ENCODE results near the gene GPS1.
"Not testable (repeated sequence)": the region's sequence is repeated elsewhere in the genome, so short reads cannot be mapped to it uniquely, and the experiment has no call there.

GPS1 gene

DNA sequence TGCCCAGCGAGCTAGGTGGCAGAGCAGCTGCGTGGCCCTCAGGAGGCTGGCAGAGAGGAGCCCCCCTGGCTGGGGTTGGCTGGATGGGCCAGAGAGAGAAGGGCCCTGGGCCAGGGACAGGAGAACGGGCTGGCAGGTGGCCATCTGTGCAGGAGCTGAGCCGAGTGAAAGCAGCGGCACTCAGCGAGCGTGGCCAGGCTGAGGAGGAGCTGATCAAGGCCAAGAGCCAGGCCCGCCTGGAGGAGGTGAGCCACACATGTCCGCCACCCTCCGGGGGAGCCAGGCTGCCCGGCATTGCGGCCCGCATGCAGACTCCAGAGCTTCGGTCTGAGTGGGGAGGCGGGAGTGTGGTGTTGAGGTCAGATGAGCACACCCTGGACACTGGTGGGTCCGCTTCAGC, 22.3 kb upstream of the GPS1 start:
- no peak for DNase-seq

DNA sequence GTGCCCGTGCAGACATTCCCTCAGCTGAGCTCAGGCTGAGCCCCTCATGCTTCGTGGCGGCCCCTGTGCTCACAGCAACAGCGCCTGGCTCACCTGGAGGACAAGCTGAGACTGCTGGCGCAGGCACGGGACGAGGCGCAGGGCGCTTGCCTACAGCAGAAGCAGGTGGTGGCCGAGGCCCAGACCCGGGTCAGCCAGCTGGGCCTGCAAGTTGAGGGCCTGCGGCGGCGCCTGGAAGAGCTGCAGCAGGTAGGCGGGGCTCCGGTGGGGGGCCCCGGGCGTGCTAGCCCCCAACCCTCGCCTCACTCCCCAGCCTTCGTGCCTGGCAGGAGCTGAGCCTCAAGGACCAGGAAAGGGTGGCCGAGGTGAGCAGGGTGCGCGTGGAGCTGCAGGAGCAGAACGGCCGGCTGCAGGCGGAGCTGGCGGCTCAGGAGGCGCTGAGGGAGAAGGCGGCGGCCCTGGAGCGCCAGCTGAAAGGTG, 21.7 kb upstream of the GPS1 start:
- DNase-seq = no peak

DNA sequence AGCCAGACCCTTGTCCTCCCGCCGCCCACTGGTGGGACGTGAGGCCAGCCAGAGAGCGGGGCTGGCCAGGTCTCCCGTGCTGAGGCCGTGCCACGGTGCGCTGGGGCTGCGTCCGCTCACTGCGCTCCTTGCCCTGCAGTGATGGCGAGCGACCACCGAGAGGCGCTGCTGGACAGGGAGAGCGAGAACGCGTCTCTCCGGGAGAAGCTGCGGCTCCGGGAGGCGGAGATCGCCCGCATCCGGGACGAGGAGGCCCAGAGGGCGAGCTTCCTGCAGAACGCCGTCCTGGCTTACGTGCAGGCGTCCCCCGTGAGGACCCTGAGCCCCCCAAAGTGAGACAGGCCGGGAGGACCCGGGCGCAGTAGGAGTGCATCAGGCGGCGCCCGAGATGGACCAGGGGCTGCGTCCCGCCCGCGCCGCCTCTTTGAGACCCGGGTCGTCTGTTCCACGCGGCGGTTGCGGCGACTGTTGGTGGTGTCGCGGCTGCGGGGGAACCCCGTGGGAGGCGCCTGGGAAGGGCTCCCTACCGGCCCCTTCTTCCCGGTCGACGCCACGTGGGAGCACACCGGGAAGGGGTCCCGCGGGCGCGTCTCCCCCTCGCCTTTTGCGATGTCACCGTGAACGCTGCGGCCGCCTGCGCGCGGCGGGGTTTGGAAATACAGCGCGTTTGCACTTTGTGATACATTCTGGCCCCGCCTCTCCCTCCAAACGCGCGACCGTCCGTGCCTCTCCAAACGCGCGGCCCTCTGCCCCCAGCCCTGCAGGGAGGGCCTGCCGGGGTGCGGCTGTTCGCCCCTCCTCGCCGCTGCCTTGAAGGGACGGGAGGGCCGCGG, 21.0 kb upstream of the GPS1 start:
- DNase-seq = peak; percentile 72

DNA sequence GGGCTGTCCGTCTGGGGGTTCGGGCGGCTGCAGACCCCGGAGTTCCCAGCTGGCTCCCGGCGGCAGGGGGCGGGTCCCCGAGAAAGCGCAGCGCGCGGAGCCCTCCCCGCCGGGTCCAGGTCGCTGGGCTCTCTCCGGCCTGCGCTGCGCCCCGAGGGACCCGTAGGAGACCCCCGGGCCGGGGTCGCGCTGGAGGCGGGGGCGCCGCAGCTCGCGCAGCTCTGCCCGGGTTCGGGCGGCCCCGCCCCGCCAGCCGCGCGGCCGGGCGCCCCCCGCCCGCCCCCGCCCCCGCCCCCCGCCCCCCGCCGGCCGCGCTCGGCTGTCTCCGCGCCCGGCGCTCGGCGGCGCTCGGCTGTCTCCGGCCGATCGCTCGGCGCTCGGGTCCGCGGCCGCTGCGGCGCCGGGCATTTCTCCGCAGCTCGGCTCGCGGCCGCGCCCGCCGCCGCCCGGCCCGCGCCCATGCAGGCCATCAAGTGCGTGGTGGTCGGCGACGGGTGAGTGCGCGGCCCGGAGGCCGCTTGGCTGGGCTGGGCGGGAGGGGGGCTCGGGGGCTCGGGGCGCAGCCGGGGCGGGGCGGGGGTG, 20.3 kb upstream of the GPS1 start, which contains the start of gene RAC3:
Gene RAC3, plus strand, starts transcription at position 376 of the 582 bp plus-strand sequence. Its CDS starts 84 bp downstream, at position 460.
- DNase-seq = no peak

DNA sequence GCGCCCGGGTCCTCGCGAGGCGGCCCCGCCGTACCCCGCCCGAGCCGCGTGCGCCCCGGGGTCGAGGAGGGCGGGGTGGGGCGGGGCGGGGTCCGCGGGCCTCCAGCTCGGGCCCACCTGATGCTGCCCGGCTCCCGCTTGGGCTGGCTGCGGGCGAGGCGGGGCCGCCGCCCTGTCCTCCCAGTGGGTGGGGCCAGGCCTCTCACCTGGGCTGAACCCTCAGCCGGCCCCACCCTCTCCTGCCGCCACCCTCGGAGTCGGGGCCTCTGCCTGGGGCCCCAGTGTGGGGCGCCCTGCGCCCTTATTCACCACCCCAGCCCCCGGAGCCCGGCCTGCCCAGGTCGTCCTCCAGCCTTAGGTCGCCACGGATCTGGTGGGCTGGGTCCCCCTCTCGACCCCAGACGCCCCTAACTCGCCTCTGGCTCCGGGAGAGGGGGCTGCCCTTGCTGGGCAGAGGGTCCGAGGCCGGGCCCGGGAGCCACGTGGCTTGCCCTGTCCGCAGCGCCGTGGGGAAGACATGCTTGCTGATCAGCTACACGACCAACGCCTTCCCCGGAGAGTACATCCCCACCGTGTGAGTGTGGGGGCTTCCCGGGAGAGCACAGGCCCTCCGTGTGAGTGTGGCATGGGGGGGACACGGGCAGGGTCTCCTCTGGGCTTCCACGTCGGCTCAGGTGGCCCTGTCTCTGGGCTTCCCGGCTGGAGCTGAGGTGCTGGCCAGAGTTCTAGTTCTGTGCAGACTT, 19.6 kb upstream of the GPS1 start:
- no peak for DNase-seq

DNA sequence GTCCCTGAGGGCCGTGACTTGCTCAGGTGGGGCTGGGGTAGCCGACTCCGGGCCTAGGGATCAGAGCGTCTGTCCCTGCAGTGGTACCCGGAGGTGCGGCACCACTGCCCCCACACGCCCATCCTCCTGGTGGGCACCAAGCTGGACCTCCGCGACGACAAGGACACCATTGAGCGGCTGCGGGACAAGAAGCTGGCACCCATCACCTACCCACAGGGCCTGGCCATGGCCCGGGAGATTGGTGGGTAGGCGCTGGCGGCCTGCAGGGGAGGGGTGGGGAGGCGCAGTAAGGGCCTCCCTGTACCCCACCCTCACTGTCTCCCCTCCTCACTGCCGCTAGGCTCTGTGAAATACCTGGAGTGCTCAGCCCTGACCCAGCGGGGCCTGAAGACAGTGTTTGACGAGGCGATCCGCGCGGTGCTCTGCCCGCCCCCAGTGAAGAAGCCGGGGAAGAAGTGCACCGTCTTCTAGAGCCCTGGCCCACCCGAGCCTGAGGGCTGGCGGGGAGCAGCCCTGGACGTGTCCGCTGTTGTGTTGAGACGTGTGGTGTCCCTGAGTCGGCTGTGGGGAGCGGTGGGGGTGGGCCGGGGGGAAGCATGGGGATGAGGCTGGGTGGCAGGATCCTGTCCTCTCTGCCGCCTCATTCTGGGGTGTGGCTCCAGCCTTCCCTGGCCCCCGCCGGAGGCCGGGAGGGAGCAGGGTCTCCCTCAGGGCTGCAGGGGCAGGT, 18.2 kb upstream of the GPS1 start:
- no peak for DNase-seq

DNA sequence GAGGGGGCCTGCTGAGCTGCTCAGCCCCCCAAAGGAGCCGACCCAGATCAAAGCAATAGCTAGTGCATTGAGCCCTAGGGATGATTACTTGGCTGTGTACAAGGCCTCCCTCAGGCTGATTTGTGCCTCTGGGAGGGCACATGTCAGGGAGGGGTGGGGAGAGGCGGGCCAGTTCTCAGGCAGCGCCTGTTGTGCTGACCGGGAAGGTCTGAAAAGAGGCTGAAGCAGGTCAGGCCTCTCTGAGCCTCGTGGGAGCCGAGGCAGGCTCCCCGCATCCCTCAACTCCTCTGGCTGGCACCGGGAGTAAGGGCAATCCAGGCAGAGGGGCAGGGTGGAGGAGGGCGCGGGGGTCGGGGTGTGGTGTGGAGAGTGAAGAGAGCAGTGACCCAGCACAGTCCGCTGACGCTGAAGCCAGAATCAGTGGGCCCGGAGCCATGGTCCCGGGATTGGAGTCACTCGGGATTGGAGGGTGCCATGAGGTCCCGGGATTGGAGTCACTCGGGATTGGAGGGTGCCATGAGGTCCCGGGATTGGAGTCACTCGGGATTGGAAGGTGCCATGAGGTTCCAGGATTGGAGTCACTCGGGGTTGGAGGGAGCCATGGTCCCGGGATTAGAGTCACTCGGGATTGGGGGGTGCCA, 17.2 kb upstream of the GPS1 start:
- DNase-seq = no peak

DNA sequence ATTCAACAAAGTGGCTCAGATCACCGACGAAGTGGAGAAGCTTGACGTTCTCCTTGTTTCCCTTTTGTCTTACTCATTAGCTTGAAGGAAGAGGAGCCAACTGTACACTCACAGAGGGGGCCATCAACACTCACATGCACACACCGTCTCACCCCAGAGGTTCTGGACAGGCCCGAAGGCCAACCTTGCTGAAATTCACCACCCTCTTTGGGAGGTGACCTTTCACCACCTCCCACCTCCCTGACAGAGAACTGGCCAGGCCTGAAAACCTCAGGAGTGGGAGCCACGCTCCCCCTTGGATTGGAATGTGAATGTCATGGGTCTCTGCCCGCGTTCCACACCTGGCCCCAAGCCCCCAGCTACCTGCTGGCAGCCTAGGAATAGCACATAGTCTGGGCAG, 16.2 kb upstream of the GPS1 start:
- DNase-seq = no peak

DNA sequence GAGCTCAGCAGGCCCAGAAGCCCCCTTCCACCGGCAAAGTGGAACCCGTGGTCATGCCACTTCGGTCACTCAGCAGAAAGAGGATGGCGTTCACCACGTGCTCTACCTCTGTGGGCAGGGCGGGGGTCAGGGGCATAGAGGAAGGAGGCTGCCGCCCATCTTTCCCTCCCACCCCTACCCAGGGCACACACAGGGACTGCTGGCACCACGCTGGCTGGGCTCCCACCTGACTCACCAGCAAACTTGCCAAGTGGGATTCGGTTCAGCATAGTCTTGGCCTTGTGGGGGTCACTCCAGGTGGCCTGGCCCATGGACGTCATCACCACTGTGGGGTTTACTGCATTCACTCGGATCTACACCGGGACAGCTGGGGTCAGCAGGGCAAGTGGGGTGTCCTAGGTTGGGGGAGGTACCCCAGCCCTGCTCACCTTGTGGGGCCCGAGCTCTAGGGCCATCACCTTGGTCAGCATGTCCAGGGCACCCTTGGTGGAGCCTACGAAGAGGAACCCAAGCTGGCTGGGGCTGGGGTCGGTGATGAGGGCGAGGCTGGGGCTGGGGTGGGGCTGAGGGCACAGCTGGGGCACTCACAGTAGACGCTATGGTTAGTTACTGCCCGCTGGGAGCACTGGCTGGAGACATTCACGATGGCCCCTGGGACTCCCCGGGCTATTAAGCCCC, 15.6 kb upstream of the GPS1 start:
- DNase-seq = no peak

DNA sequence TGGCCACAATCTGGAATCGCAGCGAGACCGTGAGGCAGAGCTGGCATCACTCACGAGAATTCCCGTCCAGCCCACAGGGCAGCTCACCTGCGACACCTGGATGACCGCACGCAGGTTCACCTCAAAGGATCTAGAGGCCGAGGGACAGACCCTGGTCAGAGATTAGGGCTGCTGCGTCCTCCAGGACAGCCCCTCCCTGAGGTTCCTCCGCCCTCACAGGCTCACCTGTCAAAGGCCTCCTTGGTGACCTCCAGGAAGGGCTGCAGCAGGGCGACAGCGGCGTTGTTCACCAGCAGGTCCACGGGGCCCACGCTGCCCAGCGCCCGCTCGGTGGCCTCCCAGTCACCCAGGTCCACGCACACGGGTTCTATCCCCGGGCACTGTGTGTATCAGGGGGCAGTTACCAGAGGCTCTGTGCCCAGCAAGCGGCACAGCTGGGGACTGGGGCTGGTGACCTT, 15.0 kb upstream of the GPS1 start:
- DNase-seq = no peak

DNA sequence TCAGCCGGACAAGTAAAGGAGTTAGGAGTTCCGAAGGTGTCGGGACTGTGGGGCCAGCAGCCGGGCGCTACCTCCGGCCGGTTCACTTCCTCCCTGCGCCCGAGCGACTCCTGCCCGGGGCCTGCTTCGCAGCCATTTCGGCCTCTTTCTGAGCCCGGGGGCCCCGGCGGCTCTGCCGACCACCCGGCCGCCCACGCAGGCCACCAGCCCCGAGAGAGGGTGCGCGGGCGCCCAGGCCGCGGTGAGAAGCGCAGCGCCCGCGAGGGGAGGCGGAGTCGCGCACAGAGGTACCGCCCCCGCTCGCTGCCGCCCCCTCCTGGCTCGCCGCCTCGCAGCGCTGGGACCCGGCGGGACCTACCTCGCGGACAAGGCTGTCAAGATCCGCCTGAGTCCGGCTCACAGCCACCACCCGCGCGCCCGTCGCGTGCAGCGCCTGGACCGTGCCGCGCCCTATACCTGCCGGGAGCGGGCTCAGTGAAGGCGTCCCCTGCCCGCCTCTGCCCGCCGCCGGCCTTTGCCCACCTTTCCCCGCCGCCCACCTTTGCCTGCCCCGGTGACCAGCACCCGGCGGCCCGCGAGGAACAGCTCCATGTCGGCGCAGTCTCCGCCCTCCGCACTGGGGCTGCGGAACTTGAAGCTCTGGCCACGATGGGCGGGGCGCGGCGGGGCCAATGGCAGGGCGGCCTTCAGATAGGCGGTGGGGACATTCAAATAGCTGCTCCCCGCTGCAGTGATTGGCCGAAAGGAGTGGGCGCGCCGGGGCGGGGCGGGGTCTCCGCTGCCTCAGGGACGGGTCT, 14.4 kb upstream of the GPS1 start, which contains the start of gene DCXR:
Gene DCXR, minus strand, starts transcription at position 606 of the 797 bp plus-strand sequence. Its CDS starts 15 bp downstream, at position 591.
- DNase-seq = peak; percentile 92

DNA sequence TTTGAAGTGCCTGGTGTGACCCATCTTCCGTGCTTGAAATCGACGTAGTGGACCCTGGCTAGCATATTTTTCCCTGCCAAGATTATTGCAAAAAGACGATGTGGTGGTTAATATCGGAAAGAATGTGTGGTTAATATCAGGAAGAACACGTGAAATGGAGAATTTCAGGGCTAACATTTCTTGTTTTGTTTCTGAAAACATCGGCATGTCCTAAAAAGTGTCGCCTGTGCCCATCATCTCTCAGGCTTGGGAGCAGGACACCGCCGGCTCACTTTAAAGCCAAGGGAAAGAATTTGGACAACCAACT, 13.9 kb upstream of the GPS1 start:
- DNase-seq = no peak

DNA sequence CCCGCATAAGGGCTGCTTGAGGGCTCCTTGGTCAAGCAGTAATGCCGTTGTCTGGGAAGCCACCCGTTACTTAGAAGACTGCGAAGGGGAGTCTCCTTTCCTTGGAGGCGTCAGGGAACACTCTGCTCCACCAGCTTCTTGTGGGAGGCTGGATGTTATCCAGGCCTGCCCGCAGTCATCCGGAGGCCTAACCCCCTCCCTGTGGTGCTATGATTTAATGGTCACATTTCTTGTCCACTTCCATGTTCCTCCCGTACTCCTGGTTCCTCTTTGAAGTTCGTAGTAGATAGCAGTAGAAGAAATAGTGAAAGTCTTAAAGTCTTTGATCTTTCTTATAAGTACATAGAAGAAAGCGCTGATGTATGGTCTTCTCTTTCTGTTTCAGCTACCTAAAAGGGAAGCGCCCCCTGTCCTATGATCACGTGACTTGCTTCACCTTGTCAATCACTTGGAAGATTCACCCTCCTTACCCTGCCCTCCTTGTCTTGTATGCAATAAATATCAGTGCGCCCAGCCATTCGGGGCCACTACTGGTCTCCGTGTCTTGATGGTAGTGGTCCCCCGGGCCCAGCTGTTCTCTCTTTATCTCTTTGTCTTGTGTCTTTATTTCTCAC, 12.8 kb upstream of the GPS1 start:
- DNase-seq = not testable (repeated sequence)

DNA sequence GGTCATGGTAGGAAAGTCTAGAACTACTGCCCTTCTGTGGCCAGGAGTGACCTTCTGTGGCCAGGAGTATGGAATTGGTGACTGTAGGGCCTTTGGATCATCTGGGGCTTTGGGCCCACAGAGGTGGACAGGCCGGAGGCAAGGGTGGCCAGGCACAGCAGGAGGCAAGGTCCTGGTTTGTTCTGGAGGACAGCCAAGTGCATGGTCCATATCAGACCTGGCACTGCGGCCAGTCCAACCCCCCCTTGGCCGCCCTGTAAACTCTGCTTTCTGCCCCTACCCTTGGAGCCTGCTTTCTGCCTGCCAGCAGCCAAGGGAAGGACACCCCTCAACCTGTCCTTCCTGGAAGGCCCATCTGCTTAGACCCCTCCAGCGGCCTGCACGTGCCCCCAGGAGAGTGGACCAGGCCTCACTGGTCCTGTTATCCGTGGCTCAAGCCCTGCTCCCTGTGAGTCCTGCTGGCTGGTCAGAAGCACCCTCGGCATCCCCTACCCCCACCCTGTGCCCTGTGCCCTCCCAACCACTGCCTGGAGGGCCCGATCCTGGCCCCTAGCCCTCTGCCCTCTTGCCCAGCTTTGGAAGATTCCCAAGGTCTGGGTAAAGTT, 11.9 kb upstream of the GPS1 start:
- DNase-seq = no peak

DNA sequence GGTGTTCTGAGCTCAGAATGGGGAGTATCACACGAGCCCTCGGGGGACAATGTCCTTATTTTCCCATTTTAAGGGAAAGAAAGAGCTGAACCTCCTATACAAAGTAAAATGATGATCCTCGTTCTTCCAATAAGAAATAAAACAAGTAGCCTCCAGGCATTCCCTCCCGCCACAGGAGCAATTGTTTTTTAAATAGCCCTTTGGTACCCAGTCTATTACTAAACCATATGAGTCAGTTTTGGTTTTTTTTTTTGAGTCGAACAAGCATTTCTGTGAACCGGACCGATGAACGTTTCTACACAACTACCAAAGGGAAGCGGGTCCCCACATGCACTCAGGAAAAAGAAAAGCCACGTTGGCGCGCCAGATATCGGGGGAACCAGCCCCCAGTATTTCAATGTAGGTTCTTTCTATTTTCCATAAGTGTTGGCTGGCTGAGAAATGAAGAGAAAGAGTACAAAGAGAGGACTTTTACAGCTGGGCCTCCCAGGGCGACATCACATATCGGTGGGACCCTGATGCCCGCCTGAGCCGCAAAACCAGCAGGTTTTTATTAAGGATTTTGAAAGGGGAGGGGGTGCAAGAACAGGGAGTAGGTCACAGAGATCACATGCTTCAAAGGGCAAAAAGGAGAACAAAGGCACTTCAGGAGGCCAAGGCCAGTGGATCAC, 10.4 kb upstream of the GPS1 start:
- DNase-seq = no peak

DNA sequence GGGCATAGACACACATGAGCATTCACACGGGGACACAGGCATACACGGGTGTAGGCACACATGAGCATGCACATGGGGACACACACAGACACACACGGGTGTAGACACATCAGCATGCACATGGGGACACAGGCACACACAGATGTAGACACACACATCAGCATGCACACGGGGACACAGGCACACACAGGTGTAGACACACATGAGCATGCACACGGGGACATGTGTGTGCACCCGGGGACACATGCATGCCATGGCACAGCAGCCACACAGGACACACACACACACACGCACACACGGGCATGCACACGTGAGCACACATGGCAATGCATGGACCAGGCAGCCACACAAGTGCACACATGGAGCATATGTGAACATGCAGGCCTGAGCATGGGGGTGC, 9.0 kb upstream of the GPS1 start:
- DNase-seq = no peak

DNA sequence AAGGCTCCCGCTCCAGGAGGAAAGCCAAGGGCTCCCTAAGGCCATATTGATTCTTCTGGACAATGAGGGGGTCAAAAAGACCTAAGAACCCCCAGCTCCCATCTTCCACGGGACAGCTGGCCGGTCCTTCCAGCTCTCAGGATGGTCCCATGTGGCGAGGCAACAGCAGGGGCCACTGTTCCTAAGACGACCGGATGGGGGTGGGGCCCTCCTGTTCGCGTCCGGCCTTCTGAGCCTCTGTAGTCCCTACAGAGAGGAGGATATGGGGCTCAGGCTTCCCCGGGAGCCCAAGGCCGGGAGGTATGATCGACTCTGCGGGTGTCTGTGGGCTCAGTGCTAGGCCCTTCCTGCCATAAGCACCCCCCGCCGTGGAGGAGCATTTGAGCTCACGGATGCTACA, 8.2 kb upstream of the GPS1 start:
- DNase-seq = no peak

DNA sequence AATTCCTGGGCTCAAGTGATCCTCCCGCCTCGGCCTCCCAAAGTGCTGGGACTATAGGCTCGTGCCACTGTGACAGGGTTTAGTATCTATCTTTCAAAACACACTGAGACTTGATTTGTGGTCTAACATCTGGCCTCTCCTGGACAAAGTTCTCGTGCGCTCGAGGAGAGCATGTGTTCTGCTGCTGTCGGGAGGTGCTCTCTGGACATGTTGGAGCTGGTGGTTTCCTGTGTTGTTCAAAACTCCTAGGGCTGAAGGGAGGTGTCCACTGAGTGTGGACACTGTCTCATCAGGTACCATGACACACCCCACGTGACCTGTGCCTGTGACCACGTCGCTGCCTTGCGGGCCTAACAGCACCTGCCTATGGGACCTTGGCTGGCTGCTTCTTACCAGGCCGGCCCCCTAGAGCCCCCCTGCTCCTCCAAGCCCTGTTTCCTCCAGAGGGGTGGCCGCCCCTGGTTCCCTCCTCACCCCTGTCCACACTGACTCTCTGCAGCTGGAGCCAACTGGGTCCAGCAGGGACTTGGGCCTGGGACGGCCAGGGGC, 5.7 kb upstream of the GPS1 start:
- DNase-seq = no peak

DNA sequence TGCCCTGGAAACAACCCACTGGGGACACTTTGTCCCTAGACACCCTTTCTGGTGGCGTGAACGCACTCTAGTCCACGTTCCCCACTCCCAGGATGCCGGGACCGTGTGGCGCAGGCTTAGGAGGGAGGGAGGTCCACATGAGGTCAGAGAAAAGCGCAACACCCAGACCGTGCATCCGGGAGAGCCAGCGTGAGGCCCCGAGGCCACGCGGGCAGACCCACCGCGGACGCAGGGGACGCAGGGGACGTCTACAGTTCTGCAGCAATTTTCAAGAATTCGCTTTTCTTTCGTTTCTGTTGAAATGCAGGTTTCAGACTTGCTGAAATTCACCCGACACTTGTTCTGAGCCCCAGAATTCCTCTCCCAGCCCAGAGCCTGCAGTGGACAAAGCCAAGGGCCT, 4.8 kb upstream of the GPS1 start:
- no peak for DNase-seq

Data from effector CD8-positive, alpha-beta T cell (primary cell).